CD4-positive, alpha-beta T cell treated with Interleukin-21 for 1 hour (primary cell): Measurements from ENCODE around the gene IVNS1ABP.
"Not testable (repeated sequence)": the region's sequence is repeated elsewhere in the genome, so short reads cannot be mapped to it uniquely, and the experiment has no call there.

ENCODE experiments used
- DNase-seq: peaks from one replicate; pipeline ENCODE4 v3.0.0-alpha.2; 2020

The IVNS1ABP gene

DNA sequence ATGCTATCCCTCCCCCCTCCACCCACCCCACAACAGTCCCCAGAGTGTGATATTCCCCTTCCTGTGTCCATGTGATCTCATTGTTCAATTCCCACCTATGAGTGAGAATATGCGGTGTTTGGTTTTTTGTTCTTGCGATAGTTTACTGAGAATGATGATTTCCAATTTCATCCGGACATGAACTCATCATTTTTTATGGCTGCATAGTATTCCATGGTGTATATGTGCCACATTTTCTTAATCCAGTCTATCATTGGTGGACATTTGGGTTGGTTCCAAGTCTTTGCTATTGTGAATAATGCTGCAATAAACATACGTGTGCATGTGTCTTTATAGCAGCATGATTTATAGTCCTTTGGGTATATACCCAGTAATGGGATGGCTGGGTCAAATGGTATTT lies 65.1 kb downstream of the IVNS1ABP start:
- DNase-seq, result not testable (repeated sequence)

DNA sequence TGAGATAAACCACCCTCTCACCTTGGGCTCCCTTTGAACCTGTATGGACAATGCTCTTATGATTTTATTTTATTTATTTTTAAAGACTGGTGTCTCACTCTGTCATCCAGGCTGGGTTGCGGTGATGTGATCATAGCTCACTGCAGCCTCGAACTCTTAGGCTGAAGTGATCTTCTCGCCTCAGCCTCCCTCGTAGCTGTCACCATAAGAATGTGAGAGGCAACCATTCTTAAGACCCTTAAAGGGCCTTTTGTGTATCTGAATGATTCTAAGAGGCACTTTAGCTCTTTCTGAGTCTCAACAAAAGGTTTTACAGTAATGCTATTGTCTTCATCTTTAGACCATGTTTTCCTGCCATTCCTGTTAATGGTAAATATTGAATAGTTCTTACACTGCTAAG lies 67.0 kb downstream of the IVNS1ABP start:
- no peak for DNase-seq

DNA sequence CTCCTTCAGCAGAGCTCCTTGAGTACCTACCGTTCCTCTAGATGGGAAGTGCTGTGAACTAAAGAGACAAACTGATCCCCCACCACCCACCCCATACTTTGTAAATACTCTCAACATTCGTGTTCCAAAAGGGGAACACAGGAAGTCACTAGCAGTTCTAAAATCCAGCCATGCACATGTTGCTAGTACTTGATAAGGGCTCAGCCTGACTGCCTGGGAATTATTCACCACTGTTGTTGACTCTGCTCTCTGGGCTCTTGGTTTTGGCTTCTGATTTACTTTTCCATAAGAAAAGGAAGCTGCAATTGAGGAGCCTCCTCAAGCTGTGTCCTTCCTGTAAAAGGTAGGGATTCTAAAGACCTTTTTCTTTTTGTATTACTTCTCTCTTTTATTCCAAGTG lies 67.5 kb downstream of the IVNS1ABP start:
- DNase-seq, result no peak
